HEK293 (cell line): ENCODE measurements around the gene BRCC3.

ENCODE experiments used
- CTCF ChIA-PET: fragments of 350-600 bp; formaldehyde crosslinking; extraction: SDS; loops from one replicate; lab custom pipeline; 2021; ENCODE audit warnings: antibody characterized with exemption; lab: Yijun Ruan, JAX
- POLR2A ChIA-PET: fragments of 300-600 bp; formaldehyde crosslinking; extraction: SDS; loops from one replicate; lab custom pipeline; 2020; ENCODE audit warnings: antibody characterized with exemption, inconsistent platforms; lab: Yijun Ruan, JAX
- H3K27ac ChIP-seq: fragments of 200-500 bp; sonication (Bioruptor generic); 2 replicates; pipeline ENCODE4 v1.5.1; 2014; ENCODE audit warnings: low read depth, low read length, control low read depth, inconsistent platforms; ENCODE audit errors: extremely low read depth
- H3K36me3 ChIP-seq, 2 experiments: fragments of 200-500 bp in 1 of 2; sonication (Bioruptor generic) in 1 of 2; 1 replicate in 1 of 2; 2 replicates in 1 of 2; pipeline ENCODE4 v1.5.1; 2014 to 2017; ENCODE audit warnings: inconsistent platforms in 2 of 2, low read length in 2 of 2; ENCODE audit not compliant: control insufficient read depth in 2 of 2, insufficient read depth in 1 of 2
- H3K4me1 ChIP-seq: fragments of 200-500 bp; sonication (Bioruptor generic); 2 replicates; pipeline ENCODE4 v1.5.1; 2014; ENCODE audit warnings: mild to moderate bottlenecking, low read length, inconsistent platforms; ENCODE audit not compliant: control insufficient read depth, insufficient read depth
- H3K4me3 ChIP-seq: 2 replicates; pipeline ENCODE4 v1.5.1; 2011; ENCODE audit warnings: low read depth, mild to moderate bottlenecking, control low read depth, low read length, moderate library complexity
- H3K9me3 ChIP-seq: fragments of 200-500 bp; sonication (Bioruptor generic); 2 replicates; pipeline ENCODE4 v1.5.1; 2014; ENCODE audit warnings: low read depth, low read length, inconsistent platforms; ENCODE audit not compliant: control insufficient read depth, insufficient read depth
- AEBP2 ChIP-seq: fragments of 450-650 bp; formaldehyde crosslinking; IDR thresholded peaks from 2 replicates; pipeline ENCODE4 v1.5.1; 2016; ENCODE audit warnings: missing biosample characterization, missing genetic modification characterization, borderline replicate concordance
- EGR2 ChIP-seq: fragments of 450-650 bp; formaldehyde crosslinking; IDR thresholded peaks from 2 replicates; pipeline ENCODE4 v1.5.1; 2016; ENCODE audit warnings: low read depth, missing biosample characterization, missing genetic modification characterization
- GFI1B ChIP-seq: fragments of 450-650 bp; formaldehyde crosslinking; IDR thresholded peaks from 2 replicates; pipeline ENCODE4 v1.5.1; 2016; ENCODE audit warnings: missing biosample characterization, missing genetic modification characterization
- KLF9 ChIP-seq: fragments of 450-650 bp; formaldehyde crosslinking; IDR thresholded peaks from 2 replicates; pipeline ENCODE4 v1.5.1; 2016; ENCODE audit warnings: missing biosample characterization, missing genetic modification characterization, low read depth
- PRDM4 ChIP-seq: fragments of 450-650 bp; formaldehyde crosslinking; IDR thresholded peaks from 2 replicates; pipeline ENCODE4 v1.5.1; 2017; ENCODE audit warnings: missing biosample characterization, missing genetic modification characterization
- SCRT1 ChIP-seq: fragments of 450-650 bp; formaldehyde crosslinking; IDR thresholded peaks from 2 replicates; pipeline ENCODE4 v1.5.1; 2016; ENCODE audit warnings: missing biosample characterization, missing genetic modification characterization, borderline replicate concordance
- ZBTB21 ChIP-seq: fragments of 450-650 bp; formaldehyde crosslinking; IDR thresholded peaks from 2 replicates; pipeline ENCODE4 v1.5.1; 2017; ENCODE audit warnings: missing biosample characterization, missing genetic modification characterization
- ZFP69B ChIP-seq: fragments of 450-650 bp; formaldehyde crosslinking; IDR thresholded peaks from 2 replicates; pipeline ENCODE4 v1.5.1; 2016; ENCODE audit warnings: missing biosample characterization, missing genetic modification characterization
- ZNF155 ChIP-seq: fragments of 450-650 bp; formaldehyde crosslinking; IDR thresholded peaks from 2 replicates; pipeline ENCODE4 v1.5.1; 2016; ENCODE audit warnings: missing biosample characterization, missing genetic modification characterization
- ZNF214 ChIP-seq: fragments of 450-650 bp; formaldehyde crosslinking; IDR thresholded peaks from 2 replicates; pipeline ENCODE4 v1.5.1; 2017; ENCODE audit warnings: missing biosample characterization, mild to moderate bottlenecking, missing genetic modification characterization, borderline replicate concordance
- ZNF248 ChIP-seq: fragments of 450-650 bp; formaldehyde crosslinking; IDR thresholded peaks from 2 replicates; pipeline ENCODE4 v1.5.1; 2017; ENCODE audit warnings: missing biosample characterization, missing genetic modification characterization
- ZNF341 ChIP-seq: fragments of 450-650 bp; formaldehyde crosslinking; IDR thresholded peaks from 2 replicates; pipeline ENCODE4; 2016; ENCODE audit warnings: low read depth, missing biosample characterization, missing genetic modification characterization
- ZNF433 ChIP-seq: fragments of 450-650 bp; formaldehyde crosslinking; IDR thresholded peaks from 2 replicates; pipeline ENCODE4 v1.5.1; 2016; ENCODE audit warnings: missing biosample characterization, missing genetic modification characterization, low read depth
- ZNF560 ChIP-seq: fragments of 450-650 bp; formaldehyde crosslinking; IDR thresholded peaks from 2 replicates; pipeline ENCODE4 v1.5.1; 2017; ENCODE audit warnings: missing biosample characterization, missing genetic modification characterization, borderline replicate concordance
- ZNF664 ChIP-seq: fragments of 450-650 bp; formaldehyde crosslinking; IDR thresholded peaks from 2 replicates; pipeline ENCODE4 v1.5.1; 2016; ENCODE audit warnings: missing biosample characterization, missing genetic modification characterization
- ZNF692 ChIP-seq: fragments of 450-650 bp; formaldehyde crosslinking; IDR thresholded peaks from 2 replicates; pipeline ENCODE4 v1.5.1; 2016; ENCODE audit warnings: missing biosample characterization, missing genetic modification characterization
- ZNF747 ChIP-seq: fragments of 450-650 bp; formaldehyde crosslinking; IDR thresholded peaks from 2 replicates; pipeline ENCODE4 v1.5.1; 2016; ENCODE audit warnings: missing biosample characterization, missing genetic modification characterization
- ZNF785 ChIP-seq: fragments of 450-650 bp; formaldehyde crosslinking; IDR thresholded peaks from 2 replicates; pipeline ENCODE4 v1.5.1; 2016; ENCODE audit warnings: missing biosample characterization, missing genetic modification characterization
- ZNF792 ChIP-seq: fragments of 450-650 bp; formaldehyde crosslinking; IDR thresholded peaks from 2 replicates; pipeline ENCODE4 v1.5.1; 2016; ENCODE audit warnings: missing biosample characterization, missing genetic modification characterization
- ZSCAN30 ChIP-seq: fragments of 450-650 bp; IDR thresholded peaks from 2 replicates; pipeline ENCODE4 v1.5.1; 2018; ENCODE audit warnings: missing biosample characterization, mild to moderate bottlenecking, missing genetic modification characterization, moderate library complexity
- TF ChIP-seq, protein P1 (sequence below): fragments of 450-650 bp; formaldehyde crosslinking; IDR thresholded peaks from 2 replicates; pipeline ENCODE4 v1.5.1; 2016; ENCODE audit warnings: missing biosample characterization, missing genetic modification characterization
- TF ChIP-seq, protein P2 (sequence below): fragments of 450-650 bp; formaldehyde crosslinking; IDR thresholded peaks from 2 replicates; pipeline ENCODE4 v1.5.1; 2016; ENCODE audit warnings: missing biosample characterization, missing genetic modification characterization
- TF ChIP-seq, protein P3 (sequence below): fragments of 450-650 bp; formaldehyde crosslinking; IDR thresholded peaks from 2 replicates; pipeline ENCODE4 v1.5.1; 2016; ENCODE audit warnings: missing biosample characterization, missing genetic modification characterization

Gene BRCC3

GRCh38 chrX:155112171-155112570 is 40.9 kb downstream of the BRCC3 start:
- no peaks in the 10 kb centered on the region for H3K4me1 ChIP-seq
- no peak for TF ChIP-seq AEBP2 (tag by site-specific recombination)
- no peak for TF ChIP-seq ZNF560 (tag by site-specific recombination)
- TF ChIP-seq ZNF155 (tag by site-specific recombination), result no peak
- no peak for TF ChIP-seq ZNF785 (tag by site-specific recombination)
- TF ChIP-seq EGR2 (tag by site-specific recombination), result no peak
- no peak for TF ChIP-seq ZBTB21 (tag by site-specific recombination)
- TF ChIP-seq ZFP69B (tag by site-specific recombination), result no peak
- H3K36me3 ChIP-seq, result peaks cover 10 to 19% of the 10 kb centered on the region in 2 experiments; a peak in 2 of 3 replicates
- no peak overlapping the region for H3K27ac ChIP-seq
- H3K4me3 ChIP-seq, result no peak overlapping the region
- H3K9me3 ChIP-seq, result no peaks in the 10 kb centered on the region
- ChIA-PET CTCF (no interaction called here), POLR2A (no interaction called here)

- ChIA-PET POLR2A (no interaction called here), CTCF (interaction anchor here (0.9 kb wide), 1 partner anchor 36 kb away, joined by 3 read pairs; no protein-coding TSS in a partner anchor)
- Histone ChIP-seq H3K4me3 (no peak overlapping the region), H3K9me3 (no peaks in the 10 kb centered on the region), H3K4me1 (no peaks in the 10 kb centered on the region), H3K27ac (no peak overlapping the region), H3K36me3 (peaks cover 8 to 17% of the 10 kb centered on the region in 2 experiments; a peak in 2 of 3 replicates)
- no peak for TF ChIP-seq ZNF341
- TF ChIP-seq ZNF214, result no peak
- TF ChIP-seq, protein P1, sequence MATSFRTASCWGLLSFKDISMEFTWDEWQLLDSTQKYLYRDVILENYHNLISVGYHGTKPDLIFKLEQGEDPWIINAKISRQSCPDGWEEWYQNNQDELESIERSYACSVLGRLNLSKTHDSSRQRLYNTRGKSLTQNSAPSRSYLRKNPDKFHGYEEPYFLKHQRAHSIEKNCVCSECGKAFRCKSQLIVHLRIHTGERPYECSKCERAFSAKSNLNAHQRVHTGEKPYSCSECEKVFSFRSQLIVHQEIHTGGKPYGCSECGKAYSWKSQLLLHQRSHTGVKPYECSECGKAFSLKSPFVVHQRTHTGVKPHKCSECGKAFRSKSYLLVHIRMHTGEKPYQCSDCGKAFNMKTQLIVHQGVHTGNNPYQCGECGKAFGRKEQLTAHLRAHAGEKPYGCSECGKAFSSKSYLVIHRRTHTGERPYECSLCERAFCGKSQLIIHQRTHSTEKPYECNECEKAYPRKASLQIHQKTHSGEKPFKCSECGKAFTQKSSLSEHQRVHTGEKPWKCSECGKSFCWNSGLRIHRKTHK (tag by site-specific recombination), result no peak
- no peak for TF ChIP-seq ZNF747
- no peak for TF ChIP-seq ZNF433 (tag by site-specific recombination)
- no peak for TF ChIP-seq PRDM4
- TF ChIP-seq, protein P2, sequence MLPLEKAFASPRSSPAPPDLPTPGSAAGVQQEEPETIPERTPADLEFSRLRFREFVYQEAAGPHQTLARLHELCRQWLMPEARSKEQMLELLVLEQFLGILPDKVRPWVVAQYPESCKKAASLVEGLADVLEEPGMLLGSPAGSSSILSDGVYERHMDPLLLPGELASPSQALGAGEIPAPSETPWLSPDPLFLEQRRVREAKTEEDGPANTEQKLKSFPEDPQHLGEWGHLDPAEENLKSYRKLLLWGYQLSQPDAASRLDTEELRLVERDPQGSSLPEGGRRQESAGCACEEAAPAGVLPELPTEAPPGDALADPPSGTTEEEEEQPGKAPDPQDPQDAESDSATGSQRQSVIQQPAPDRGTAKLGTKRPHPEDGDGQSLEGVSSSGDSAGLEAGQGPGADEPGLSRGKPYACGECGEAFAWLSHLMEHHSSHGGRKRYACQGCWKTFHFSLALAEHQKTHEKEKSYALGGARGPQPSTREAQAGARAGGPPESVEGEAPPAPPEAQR (tag by site-specific recombination), result no peak
- TF ChIP-seq KLF9 (tag by site-specific recombination), result no peak
- no peak for TF ChIP-seq ZNF692
- TF ChIP-seq SCRT1 (tag by site-specific recombination), result no peak
- no peak for TF ChIP-seq ZSCAN30 (tag by site-specific recombination)
- no peak for TF ChIP-seq ZNF248
- no peak for TF ChIP-seq ZNF664 (tag by site-specific recombination)
- TF ChIP-seq ZNF792 (tag by site-specific recombination), result no peak
- no peak for TF ChIP-seq GFI1B
- TF ChIP-seq, protein P3, sequence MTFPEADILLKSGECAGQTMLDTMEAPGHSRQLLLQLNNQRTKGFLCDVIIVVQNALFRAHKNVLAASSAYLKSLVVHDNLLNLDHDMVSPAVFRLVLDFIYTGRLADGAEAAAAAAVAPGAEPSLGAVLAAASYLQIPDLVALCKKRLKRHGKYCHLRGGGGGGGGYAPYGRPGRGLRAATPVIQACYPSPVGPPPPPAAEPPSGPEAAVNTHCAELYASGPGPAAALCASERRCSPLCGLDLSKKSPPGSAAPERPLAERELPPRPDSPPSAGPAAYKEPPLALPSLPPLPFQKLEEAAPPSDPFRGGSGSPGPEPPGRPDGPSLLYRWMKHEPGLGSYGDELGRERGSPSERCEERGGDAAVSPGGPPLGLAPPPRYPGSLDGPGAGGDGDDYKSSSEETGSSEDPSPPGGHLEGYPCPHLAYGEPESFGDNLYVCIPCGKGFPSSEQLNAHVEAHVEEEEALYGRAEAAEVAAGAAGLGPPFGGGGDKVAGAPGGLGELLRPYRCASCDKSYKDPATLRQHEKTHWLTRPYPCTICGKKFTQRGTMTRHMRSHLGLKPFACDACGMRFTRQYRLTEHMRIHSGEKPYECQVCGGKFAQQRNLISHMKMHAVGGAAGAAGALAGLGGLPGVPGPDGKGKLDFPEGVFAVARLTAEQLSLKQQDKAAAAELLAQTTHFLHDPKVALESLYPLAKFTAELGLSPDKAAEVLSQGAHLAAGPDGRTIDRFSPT (tag by site-specific recombination), result no peak
These were observed 41.8 kb downstream of the BRCC3 start for GRCh38 chrX:155113097-155113496.
